ENCODE measurements around the gene TAS2R40. TPM values are rescaled to one million over a fixed set of nuclear protein-coding genes. Genes with fewer than 3 reads are reported as not detected.

Gene TAS2R40
- polyA plus RNA-seq, 1 donor from 2014 or later, result not detected

DNA sequence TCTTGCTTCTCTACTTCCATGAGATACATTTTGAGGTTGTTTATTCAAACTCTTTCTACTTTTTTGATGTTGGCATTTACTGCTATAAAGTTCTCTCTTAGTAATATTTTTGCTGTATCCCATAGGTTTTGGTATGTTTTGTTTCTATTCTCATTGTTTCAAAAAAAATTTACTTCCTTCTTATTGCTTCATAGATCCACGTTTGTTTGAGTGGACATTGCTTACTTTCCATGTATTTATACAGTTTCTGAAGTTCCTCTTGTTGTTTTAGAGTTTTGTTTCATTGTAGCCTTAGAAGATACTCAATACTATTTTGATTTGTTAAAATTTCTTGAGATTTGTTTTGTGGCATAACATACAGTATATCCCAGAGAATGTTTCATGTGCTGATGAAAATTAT lies 13.7 kb downstream of the TAS2R40 start:
- H3K9me2 ChIP-seq (ENCODE audit: insufficient read depth, low read length), result no peaks in the 10 kb centered on the region
- no peaks in the 10 kb centered on the region for H3K27me3 ChIP-seq (ENCODE audit: insufficient read depth, low read depth, low read length)
- H3K27ac ChIP-seq (ENCODE audit: low read length), result no peak overlapping the region
- H3K79me2 ChIP-seq (replicated peaks; ENCODE audit: insufficient read depth, low read length), result no peaks in the 10 kb centered on the region
- no peak overlapping the region for H3K4me2 ChIP-seq (ENCODE audit: low read length)
- no peaks in the 10 kb centered on the region for H3K36me3 ChIP-seq (ENCODE audit: insufficient read depth, low read length)
- H2AFZ ChIP-seq (ENCODE audit: low read depth, low read length), result no peak overlapping the region
- H3K9ac ChIP-seq (ENCODE audit: low read length), result no peak overlapping the region
- H3K4me3 ChIP-seq (ENCODE audit: low read length), result no peak overlapping the region
- peaks cover 4% of the 10 kb centered on the region for H3K9me3 ChIP-seq (ENCODE audit: low read length)
- TF ChIP-seq RAD21 (conservative IDR thresholded peaks at IDR 0.05) (no peak), TAF1 (IDR thresholded peaks at IDR 0.05; ENCODE audit: low read depth) (no peak), EZH2 (IDR thresholded peaks at IDR 0.05; ENCODE audit: borderline replicate concordance, insufficient read depth, low read length, poor library complexity, severe bottlenecking) (no peak), MXI1 (conservative IDR thresholded peaks at IDR 0.05; ENCODE audit: poor library complexity, severe bottlenecking) (no peak), SMC3 (conservative IDR thresholded peaks at IDR 0.05; ENCODE audit: poor library complexity) (no peak), EP300 (conservative IDR thresholded peaks at IDR 0.05; ENCODE audit: poor library complexity, severe bottlenecking) (no peak)
- TF ChIP-seq, protein P1, sequence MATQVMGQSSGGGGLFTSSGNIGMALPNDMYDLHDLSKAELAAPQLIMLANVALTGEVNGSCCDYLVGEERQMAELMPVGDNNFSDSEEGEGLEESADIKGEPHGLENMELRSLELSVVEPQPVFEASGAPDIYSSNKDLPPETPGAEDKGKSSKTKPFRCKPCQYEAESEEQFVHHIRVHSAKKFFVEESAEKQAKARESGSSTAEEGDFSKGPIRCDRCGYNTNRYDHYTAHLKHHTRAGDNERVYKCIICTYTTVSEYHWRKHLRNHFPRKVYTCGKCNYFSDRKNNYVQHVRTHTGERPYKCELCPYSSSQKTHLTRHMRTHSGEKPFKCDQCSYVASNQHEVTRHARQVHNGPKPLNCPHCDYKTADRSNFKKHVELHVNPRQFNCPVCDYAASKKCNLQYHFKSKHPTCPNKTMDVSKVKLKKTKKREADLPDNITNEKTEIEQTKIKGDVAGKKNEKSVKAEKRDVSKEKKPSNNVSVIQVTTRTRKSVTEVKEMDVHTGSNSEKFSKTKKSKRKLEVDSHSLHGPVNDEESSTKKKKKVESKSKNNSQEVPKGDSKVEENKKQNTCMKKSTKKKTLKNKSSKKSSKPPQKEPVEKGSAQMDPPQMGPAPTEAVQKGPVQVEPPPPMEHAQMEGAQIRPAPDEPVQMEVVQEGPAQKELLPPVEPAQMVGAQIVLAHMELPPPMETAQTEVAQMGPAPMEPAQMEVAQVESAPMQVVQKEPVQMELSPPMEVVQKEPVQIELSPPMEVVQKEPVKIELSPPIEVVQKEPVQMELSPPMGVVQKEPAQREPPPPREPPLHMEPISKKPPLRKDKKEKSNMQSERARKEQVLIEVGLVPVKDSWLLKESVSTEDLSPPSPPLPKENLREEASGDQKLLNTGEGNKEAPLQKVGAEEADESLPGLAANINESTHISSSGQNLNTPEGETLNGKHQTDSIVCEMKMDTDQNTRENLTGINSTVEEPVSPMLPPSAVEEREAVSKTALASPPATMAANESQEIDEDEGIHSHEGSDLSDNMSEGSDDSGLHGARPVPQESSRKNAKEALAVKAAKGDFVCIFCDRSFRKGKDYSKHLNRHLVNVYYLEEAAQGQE (IDR thresholded peaks at IDR 0.05; ENCODE audit: borderline replicate concordance), result no peak
- H3F3A ChIP-seq (ENCODE audit: insufficient read depth, low read length, poor library complexity, severe bottlenecking), result no peaks in the 10 kb centered on the region
- no peaks in the 10 kb centered on the region for H4K20me1 ChIP-seq (ENCODE audit: insufficient read depth)

DNA sequence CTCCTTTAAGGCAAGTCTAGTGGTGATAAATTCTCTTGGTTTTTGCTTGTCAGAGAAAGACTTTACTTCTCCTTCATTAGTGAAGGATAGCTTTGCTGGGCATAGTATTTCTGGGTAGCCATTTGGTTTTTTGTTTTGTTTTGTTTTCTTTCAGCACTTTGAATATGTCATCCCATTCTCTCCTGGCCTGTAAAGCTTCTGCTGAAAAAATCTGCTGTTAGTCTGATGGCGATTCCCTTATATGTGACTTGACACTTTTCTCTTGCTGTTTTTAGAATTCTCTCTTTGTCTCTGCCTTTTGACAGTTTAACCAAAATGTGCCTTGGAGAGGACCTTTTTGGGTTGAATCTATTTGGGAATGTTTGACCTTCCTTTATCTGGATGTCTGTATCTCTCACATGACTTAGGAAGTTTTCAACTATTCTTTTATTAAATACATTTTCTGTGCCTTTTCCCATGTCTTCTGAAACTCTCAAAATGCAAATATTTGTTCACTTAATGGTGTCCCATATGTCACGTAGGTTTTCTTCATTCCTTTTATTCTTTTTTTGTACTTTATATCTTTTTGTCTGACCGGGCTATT lies 14.7 kb downstream of the TAS2R40 start:
- no peak overlapping the region for H3K27ac ChIP-seq (ENCODE audit: low read length)
- no peaks in the 10 kb centered on the region for H3K36me3 ChIP-seq (ENCODE audit: insufficient read depth, low read length)
- TF ChIP-seq, protein P1 (IDR thresholded peaks at IDR 0.05; ENCODE audit: borderline replicate concordance), result no peak
- no peak for TF ChIP-seq RAD21 (conservative IDR thresholded peaks at IDR 0.05)
- TF ChIP-seq POLR2AphosphoS5 (IDR thresholded peaks at IDR 0.05), result no peak
- TF ChIP-seq MXI1 (conservative IDR thresholded peaks at IDR 0.05; ENCODE audit: poor library complexity, severe bottlenecking), result no peak
- no peak for TF ChIP-seq EZH2 (IDR thresholded peaks at IDR 0.05; ENCODE audit: borderline replicate concordance, insufficient read depth, low read length, poor library complexity, severe bottlenecking)
- no peak for TF ChIP-seq SMC3 (conservative IDR thresholded peaks at IDR 0.05; ENCODE audit: poor library complexity)
- TF ChIP-seq EP300 (conservative IDR thresholded peaks at IDR 0.05; ENCODE audit: poor library complexity, severe bottlenecking), result no peak
- no peak overlapping the region for H2AFZ ChIP-seq (ENCODE audit: low read depth, low read length)
- peaks cover 4% of the 10 kb centered on the region for H3K9me3 ChIP-seq (ENCODE audit: low read length)
- no peaks in the 10 kb centered on the region for H3K79me2 ChIP-seq (replicated peaks; ENCODE audit: insufficient read depth, low read length)
- no peaks in the 10 kb centered on the region for H3K27me3 ChIP-seq (ENCODE audit: insufficient read depth, low read depth, low read length)
- no peaks in the 10 kb centered on the region for H4K20me1 ChIP-seq (ENCODE audit: insufficient read depth)
- no peak overlapping the region for H3K4me3 ChIP-seq (ENCODE audit: low read length)
- no peaks in the 10 kb centered on the region for H3K9me2 ChIP-seq (ENCODE audit: insufficient read depth, low read length)
- no peak overlapping the region for H3K4me2 ChIP-seq (ENCODE audit: low read length)
- no peak overlapping the region for H3K9ac ChIP-seq (ENCODE audit: low read length)
- no peaks in the 10 kb centered on the region for H3F3A ChIP-seq (ENCODE audit: insufficient read depth, low read length, poor library complexity, severe bottlenecking)
